SW480 (cell line): Measurements from ENCODE around the gene CYP2D6.
"Not testable (repeated sequence)": the region's sequence is repeated elsewhere in the genome, so short reads cannot be mapped to it uniquely, and the experiment has no call there.

Experiments used
- DNase-seq: peaks from one replicate; pipeline ENCODE4 v3.0.0-alpha.2; 2016; ENCODE audit warnings: low spot score

CYP2D6 gene

GRCh38 chr22:42158456-42159132, 28.0 kb upstream of the CYP2D6 start:
- DNase-seq = no peak

GRCh38 chr22:42156598-42156997, 26.0 kb upstream of the CYP2D6 start:
- no peak for DNase-seq

- DNase-seq = no peak
Measured at GRCh38 chr22:42156121-42156520, 25.5 kb upstream of the CYP2D6 start.

- DNase-seq = no peak
Measured at GRCh38 chr22:42155053-42155543, 24.5 kb upstream of the CYP2D6 start.

- DNase-seq = no peak
Measured at GRCh38 chr22:42154293-42155052, 23.9 kb upstream of the CYP2D6 start.

- DNase-seq = no peak
Measured at GRCh38 chr22:42152661-42153270, 22.2 kb upstream of the CYP2D6 start.

- no peak for DNase-seq
Measured at GRCh38 chr22:42151924-42152635, 21.5 kb upstream of the CYP2D6 start.

GRCh38 chr22:42150727-42151590, 20.3 kb upstream of the CYP2D6 start:
- no peak for DNase-seq

GRCh38 chr22:42149798-42150197, 19.2 kb upstream of the CYP2D6 start:
- DNase-seq = not testable (repeated sequence)

GRCh38 chr22:42145175-42145574, 14.6 kb upstream of the CYP2D6 start:
- no peak for DNase-seq

- DNase-seq = not testable (repeated sequence)
Measured at GRCh38 chr22:42143859-42144822, 13.5 kb upstream of the CYP2D6 start.

GRCh38 chr22:42142771-42143461, 12.3 kb upstream of the CYP2D6 start:
- DNase-seq = no peak

- DNase-seq = not testable (repeated sequence)
Measured at GRCh38 chr22:42141307-42142057, 10.9 kb upstream of the CYP2D6 start.

- not testable (repeated sequence) for DNase-seq
Measured at GRCh38 chr22:42140153-42140552, 9.5 kb upstream of the CYP2D6 start.

GRCh38 chr22:42139508-42139907, 8.9 kb upstream of the CYP2D6 start:
- not testable (repeated sequence) for DNase-seq

GRCh38 chr22:42138972-42139371, 8.4 kb upstream of the CYP2D6 start:
- DNase-seq = no peak

GRCh38 chr22:42138122-42138770, 7.6 kb upstream of the CYP2D6 start:
- DNase-seq = no peak

- not testable (repeated sequence) for DNase-seq
Measured at GRCh38 chr22:42135688-42136087, 5.1 kb upstream of the CYP2D6 start.
